ENCODE measurements around the gene ZNF318.

Gene ZNF318

DNA sequence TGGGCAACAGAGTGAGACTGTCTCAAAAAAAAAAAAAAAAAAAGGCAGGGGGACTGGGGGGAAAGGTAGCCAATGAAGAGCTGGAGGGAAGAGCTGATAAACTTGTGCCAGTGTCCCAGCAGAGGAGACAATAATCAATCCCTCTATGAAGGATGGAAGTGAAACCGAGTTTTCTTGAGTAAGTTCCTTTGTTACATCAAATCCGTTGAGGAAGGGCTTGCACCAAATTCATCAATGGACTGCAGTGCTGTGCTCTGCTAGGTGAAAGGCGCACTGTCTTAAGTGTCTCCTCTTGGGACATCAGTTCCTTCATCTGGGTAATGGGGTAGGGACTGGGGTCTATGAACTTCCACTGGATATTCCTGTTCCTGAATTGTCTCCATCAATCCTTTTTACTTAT is 57.8 kb downstream of the ZNF318 start:
- TF ChIP-seq, protein P1, sequence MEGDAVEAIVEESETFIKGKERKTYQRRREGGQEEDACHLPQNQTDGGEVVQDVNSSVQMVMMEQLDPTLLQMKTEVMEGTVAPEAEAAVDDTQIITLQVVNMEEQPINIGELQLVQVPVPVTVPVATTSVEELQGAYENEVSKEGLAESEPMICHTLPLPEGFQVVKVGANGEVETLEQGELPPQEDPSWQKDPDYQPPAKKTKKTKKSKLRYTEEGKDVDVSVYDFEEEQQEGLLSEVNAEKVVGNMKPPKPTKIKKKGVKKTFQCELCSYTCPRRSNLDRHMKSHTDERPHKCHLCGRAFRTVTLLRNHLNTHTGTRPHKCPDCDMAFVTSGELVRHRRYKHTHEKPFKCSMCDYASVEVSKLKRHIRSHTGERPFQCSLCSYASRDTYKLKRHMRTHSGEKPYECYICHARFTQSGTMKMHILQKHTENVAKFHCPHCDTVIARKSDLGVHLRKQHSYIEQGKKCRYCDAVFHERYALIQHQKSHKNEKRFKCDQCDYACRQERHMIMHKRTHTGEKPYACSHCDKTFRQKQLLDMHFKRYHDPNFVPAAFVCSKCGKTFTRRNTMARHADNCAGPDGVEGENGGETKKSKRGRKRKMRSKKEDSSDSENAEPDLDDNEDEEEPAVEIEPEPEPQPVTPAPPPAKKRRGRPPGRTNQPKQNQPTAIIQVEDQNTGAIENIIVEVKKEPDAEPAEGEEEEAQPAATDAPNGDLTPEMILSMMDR (conservative IDR thresholded peaks at IDR 0.05; ENCODE audit: low read depth, low read length), result no peak
- DNase-seq (ENCODE audit: low read depth), result no peak
- no peak overlapping the region for H3K4me3 ChIP-seq (ENCODE audit: low read depth, low read length)

DNA sequence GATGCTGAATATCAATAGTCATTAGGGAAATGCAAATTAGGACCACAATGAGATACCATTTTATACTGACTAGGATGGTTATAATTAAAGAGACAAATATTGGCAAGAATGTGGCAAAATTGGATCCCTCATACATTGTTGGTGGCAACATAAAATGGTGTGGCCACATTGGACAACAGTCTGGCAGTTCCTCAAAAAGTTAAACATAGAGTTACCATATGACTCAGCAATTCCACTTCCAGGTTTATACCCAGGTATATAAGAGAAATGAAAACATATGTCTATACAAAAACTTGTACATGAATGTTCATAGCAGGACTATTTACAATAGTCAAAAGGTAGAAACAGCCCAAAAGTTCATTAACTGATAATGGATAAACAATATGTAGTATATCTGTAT is 58.8 kb downstream of the ZNF318 start:
- no peak overlapping the region for H3K4me3 ChIP-seq (ENCODE audit: low read depth, low read length)
- TF ChIP-seq, protein P1 (conservative IDR thresholded peaks at IDR 0.05; ENCODE audit: low read depth, low read length), result no peak
- DNase-seq (ENCODE audit: low read depth), result no peak

DNA sequence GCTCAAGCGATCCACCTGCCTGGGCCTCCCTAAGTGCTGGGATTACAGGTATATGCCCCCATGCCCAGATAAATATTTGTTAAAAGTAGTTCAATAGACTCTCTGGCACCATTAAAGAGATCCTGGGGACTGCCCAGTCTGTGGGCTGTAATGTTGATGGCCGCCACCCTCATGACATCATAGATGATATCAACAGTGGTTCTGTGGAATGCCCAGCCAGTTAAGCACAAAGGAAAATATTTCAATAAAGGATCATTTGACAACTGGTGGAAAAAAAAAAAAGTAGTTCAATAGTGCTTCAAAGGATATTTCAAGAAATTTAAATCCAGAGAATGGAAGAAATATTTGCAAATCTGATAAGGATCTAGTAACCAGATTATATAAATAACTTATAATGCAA is 59.3 kb downstream of the ZNF318 start:
- H3K4me3 ChIP-seq (ENCODE audit: low read depth, low read length), result no peak overlapping the region
- DNase-seq (ENCODE audit: low read depth), result no peak
- TF ChIP-seq, protein P1 (conservative IDR thresholded peaks at IDR 0.05; ENCODE audit: low read depth, low read length), result no peak

DNA sequence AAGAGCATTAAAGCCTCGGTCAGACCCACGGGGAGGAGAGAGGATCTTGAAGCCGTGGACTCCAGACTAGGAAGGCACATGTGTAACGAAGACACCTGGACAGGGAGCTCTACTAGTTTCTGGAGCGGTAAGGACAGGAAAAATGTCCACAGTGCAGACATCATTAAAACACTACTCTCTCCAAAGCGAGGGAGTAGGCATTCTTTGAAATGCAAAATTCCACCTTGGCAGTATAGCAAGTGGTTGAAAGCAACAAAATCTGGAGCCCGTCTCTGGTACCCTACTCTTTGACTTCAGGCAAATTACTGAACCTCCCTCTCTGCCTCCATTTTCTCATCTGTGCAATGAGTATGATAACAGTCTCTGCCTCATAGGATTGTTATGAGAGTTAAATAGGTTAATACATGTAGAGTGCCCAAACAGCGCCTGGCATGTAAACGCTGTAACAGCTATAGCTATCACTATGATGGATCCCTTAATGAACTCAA is 60.4 kb downstream of the ZNF318 start:
- H3K4me3 ChIP-seq (ENCODE audit: low read depth, low read length), result no peak overlapping the region
- TF ChIP-seq, protein P1 (conservative IDR thresholded peaks at IDR 0.05; ENCODE audit: low read depth, low read length), result no peak
- DNase-seq (ENCODE audit: low read depth), result no peak

DNA sequence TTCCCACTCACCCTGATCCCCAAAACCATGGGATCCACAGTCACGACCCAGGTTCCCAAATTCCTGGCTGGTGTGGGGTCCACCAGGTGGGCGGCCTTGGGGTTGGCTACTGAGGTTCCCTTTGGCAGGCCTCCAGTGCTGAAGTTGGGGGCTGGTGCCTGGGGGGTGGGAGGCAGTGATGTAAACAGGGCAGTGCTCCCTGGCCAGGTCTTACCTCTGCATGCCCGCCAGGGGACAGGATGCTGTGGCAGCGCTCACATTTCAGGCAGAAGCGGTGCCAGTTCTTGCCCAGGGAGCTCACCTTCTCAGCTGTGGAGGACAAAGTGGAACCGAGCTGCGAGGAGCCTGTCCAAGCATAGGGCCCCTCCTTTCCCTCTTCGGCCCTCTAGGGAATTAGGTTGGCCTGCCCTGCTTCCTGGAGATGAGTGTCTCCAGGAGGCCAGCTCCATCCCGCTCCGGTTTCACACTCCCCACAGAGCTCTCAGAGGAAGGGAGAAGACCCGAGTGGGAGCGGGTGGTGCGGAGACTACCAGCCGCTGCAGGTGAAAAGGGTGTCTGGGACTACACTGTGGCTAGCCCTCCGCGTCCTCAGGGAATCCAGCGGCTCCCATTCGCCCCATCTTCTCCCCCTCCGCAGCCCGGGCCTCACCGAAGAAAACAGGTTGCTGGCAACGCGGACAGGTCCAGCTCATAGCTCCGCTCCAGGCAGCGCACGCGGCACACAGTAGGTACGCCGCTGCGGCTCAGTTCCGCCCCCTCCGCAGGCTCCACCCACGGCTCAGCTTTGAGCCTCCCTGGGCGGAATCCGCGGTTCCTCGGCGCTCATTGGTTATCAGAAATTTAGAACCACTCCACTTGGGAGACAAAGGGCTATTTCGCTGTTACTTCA is 61.1 kb downstream of the ZNF318 start, which contains the start of gene CRIP3:
Gene CRIP3 (minus strand): TSS at position 726 of the 889 bp plus-strand sequence. CDS start 34 bp downstream, at position 692.
- peak; percentile 44 for DNase-seq (ENCODE audit: low read depth)
- no peak within 1 kb of the TSS for H3K4me3 ChIP-seq (ENCODE audit: low read depth, low read length)
- TF ChIP-seq, protein P1 (conservative IDR thresholded peaks at IDR 0.05; ENCODE audit: low read depth, low read length), result peak; percentile 44

DNA sequence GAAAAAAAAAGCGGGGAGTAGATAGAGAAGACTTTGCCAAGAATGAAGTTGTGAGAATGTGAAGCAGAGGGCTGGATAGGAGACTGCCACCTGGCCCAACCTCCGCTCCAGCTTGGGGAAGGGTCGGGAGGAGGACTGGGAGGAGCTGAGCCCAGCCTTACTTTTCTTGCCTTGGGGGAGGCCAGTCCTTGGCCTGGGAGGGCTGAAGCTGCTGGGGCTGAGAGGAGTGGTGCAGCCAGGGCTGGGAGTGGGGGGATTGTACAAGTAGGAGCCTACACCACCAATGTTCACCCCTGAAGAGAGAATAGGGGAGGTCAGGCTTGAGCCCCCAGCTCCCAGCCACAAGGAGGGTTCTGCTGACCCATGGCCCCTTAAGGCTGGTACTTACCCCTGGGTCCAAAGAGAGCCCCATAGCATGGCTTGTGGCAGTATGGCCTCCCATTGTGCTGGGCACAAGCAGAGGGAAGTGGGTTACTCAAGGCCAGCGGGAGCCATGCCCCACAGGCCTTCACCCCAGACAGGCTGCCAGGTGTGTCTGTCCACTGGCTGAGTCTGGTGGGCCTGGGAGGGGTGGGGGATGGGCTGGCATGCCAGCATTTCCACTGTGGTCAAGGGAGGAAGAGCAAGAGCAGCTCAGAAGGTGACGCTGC is 61.9 kb downstream of the ZNF318 start:
- TF ChIP-seq, protein P1 (conservative IDR thresholded peaks at IDR 0.05; ENCODE audit: low read depth, low read length), result no peak
- no peak for DNase-seq (ENCODE audit: low read depth)

More for the DNA sequence above, 61.9 kb downstream of the ZNF318 start:
- no peak overlapping the region for H3K4me3 ChIP-seq (ENCODE audit: low read depth, low read length)
